Loucy (cell line): ENCODE data around the gene KLF16.

Experiments used
- EZH2phosphoT487 ChIP-seq: fragments of 200-600 bp; IDR thresholded peaks from 2 replicates; pipeline ENCODE4 v1.6.1; 2018; ENCODE audit warnings: antibody characterized with exemption, mild to moderate bottlenecking, moderate library complexity, borderline replicate concordance
- TF ChIP-seq, protein P1 (sequence below): fragments of 200-600 bp; sonication (generic); conservative IDR thresholded peaks from 2 replicates; pipeline ENCODE4 v1.5.1; 2014; ENCODE audit warnings: mild to moderate bottlenecking, antibody characterized with exemption, low read length

DNA sequence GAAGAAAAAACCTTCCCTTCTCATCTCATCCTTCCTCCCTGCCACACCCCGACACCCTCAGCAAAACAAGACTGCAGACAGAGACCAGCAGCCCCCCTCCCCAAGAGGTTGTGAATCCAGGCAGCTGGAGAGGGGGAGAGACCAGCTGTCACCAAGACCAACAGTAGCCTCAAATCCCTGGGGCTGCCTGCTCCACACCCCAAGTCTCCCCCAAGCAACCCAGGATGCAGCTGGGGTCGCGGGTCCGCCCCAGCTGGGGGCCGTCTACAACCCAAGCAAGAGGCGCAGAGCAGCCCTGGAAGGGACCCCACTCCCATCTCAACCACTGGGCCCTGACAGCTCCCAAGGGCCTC is 7.1 kb downstream of the KLF16 start:
- TF ChIP-seq, protein P1, sequence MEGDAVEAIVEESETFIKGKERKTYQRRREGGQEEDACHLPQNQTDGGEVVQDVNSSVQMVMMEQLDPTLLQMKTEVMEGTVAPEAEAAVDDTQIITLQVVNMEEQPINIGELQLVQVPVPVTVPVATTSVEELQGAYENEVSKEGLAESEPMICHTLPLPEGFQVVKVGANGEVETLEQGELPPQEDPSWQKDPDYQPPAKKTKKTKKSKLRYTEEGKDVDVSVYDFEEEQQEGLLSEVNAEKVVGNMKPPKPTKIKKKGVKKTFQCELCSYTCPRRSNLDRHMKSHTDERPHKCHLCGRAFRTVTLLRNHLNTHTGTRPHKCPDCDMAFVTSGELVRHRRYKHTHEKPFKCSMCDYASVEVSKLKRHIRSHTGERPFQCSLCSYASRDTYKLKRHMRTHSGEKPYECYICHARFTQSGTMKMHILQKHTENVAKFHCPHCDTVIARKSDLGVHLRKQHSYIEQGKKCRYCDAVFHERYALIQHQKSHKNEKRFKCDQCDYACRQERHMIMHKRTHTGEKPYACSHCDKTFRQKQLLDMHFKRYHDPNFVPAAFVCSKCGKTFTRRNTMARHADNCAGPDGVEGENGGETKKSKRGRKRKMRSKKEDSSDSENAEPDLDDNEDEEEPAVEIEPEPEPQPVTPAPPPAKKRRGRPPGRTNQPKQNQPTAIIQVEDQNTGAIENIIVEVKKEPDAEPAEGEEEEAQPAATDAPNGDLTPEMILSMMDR = no peak
- no peak for TF ChIP-seq EZH2phosphoT487
